ENCODE data around the gene TCF25.

TCF25 gene

GRCh38 chr16:89858973-89859614 is 14.3 kb upstream of the TCF25 start:
- no peak overlapping the region for H3K9ac ChIP-seq (ENCODE audit: low read depth, low read length, poor library complexity, severe bottlenecking)
- H4K20me1 ChIP-seq (ENCODE audit: insufficient read depth, low read length, poor library complexity, severe bottlenecking), result no peaks in the 10 kb centered on the region
- H3K4me3 ChIP-seq (ENCODE audit: low read length, poor library complexity, severe bottlenecking), result no peak overlapping the region
- H3K79me2 ChIP-seq (ENCODE audit: insufficient read depth, low read length), result no peaks in the 10 kb centered on the region
- no peaks in the 10 kb centered on the region for H3K27me3 ChIP-seq (ENCODE audit: insufficient read depth, low read length, poor library complexity, severe bottlenecking)
- no peaks in the 10 kb centered on the region for H3K9me3 ChIP-seq (ENCODE audit: insufficient read depth, low read depth, low read length)
- H2AFZ ChIP-seq (ENCODE audit: low read length), result no peak overlapping the region
- TF ChIP-seq CTCF (conservative IDR thresholded peaks at IDR 0.05; ENCODE audit: low read length) (no peak), EZH2phosphoT487 (IDR thresholded peaks at IDR 0.05; ENCODE audit: borderline replicate concordance) (no peak)
- no peak overlapping the region for H3K4me2 ChIP-seq (ENCODE audit: low read depth, low read length, poor library complexity, severe bottlenecking)
- H3K36me3 ChIP-seq (ENCODE audit: insufficient read depth, low read length), result no peaks in the 10 kb centered on the region
- no peaks in the 10 kb centered on the region for H3K9me2 ChIP-seq (replicated peaks; ENCODE audit: low read depth, low read length)
- H3F3A ChIP-seq (ENCODE audit: low read depth), result no peaks in the 10 kb centered on the region
- peaks cover 4% of the 10 kb centered on the region for H3K4me1 ChIP-seq (ENCODE audit: insufficient read depth, low read length, poor library complexity, severe bottlenecking)

GRCh38 chr16:89859615-89860007 is 13.8 kb upstream of the TCF25 start:
- Histone ChIP-seq H3K79me2 (ENCODE audit: insufficient read depth, low read length) (no peaks in the 10 kb centered on the region), H3K9ac (ENCODE audit: low read depth, low read length, poor library complexity, severe bottlenecking) (no peak overlapping the region), H3K4me2 (ENCODE audit: low read depth, low read length, poor library complexity, severe bottlenecking) (no peak overlapping the region), H3K9me2 (replicated peaks; ENCODE audit: low read depth, low read length) (no peaks in the 10 kb centered on the region), H3K36me3 (ENCODE audit: insufficient read depth, low read length) (no peaks in the 10 kb centered on the region), H3F3A (ENCODE audit: low read depth) (no peaks in the 10 kb centered on the region), H4K20me1 (ENCODE audit: insufficient read depth, low read length, poor library complexity, severe bottlenecking) (no peaks in the 10 kb centered on the region), H3K9me3 (ENCODE audit: insufficient read depth, low read depth, low read length) (no peaks in the 10 kb centered on the region), H3K4me3 (ENCODE audit: low read length, poor library complexity, severe bottlenecking) (no peak overlapping the region), H3K27me3 (ENCODE audit: insufficient read depth, low read length, poor library complexity, severe bottlenecking) (no peaks in the 10 kb centered on the region), H2AFZ (ENCODE audit: low read length) (no peak overlapping the region), H3K4me1 (ENCODE audit: insufficient read depth, low read length, poor library complexity, severe bottlenecking) (peaks cover 7% of the 10 kb centered on the region)
- no peak for TF ChIP-seq CTCF (conservative IDR thresholded peaks at IDR 0.05; ENCODE audit: low read length)
- TF ChIP-seq EZH2phosphoT487 (IDR thresholded peaks at IDR 0.05; ENCODE audit: borderline replicate concordance), result no peak

GRCh38 chr16:89860747-89861304 is 12.6 kb upstream of the TCF25 start:
- Histone ChIP-seq H3K79me2 (ENCODE audit: insufficient read depth, low read length) (no peaks in the 10 kb centered on the region), H3K36me3 (ENCODE audit: insufficient read depth, low read length) (no peaks in the 10 kb centered on the region), H3K4me1 (ENCODE audit: insufficient read depth, low read length, poor library complexity, severe bottlenecking) (peaks cover 7% of the 10 kb centered on the region), H3K9me2 (replicated peaks; ENCODE audit: low read depth, low read length) (no peaks in the 10 kb centered on the region), H3K9ac (ENCODE audit: low read depth, low read length, poor library complexity, severe bottlenecking) (no peak overlapping the region), H3F3A (ENCODE audit: low read depth) (no peaks in the 10 kb centered on the region), H4K20me1 (ENCODE audit: insufficient read depth, low read length, poor library complexity, severe bottlenecking) (no peaks in the 10 kb centered on the region), H3K9me3 (ENCODE audit: insufficient read depth, low read depth, low read length) (no peaks in the 10 kb centered on the region), H2AFZ (ENCODE audit: low read length) (no peak overlapping the region), H3K4me3 (ENCODE audit: low read length, poor library complexity, severe bottlenecking) (no peak overlapping the region), H3K27me3 (ENCODE audit: insufficient read depth, low read length, poor library complexity, severe bottlenecking) (no peaks in the 10 kb centered on the region), H3K4me2 (ENCODE audit: low read depth, low read length, poor library complexity, severe bottlenecking) (no peak overlapping the region)
- TF ChIP-seq CTCF (conservative IDR thresholded peaks at IDR 0.05; ENCODE audit: low read length) (peak; percentile 70), EZH2phosphoT487 (IDR thresholded peaks at IDR 0.05; ENCODE audit: borderline replicate concordance) (no peak)
